GM10266 (cell line): ENCODE results near the gene RPL13.

ENCODE experiments used
- DNase-seq: peaks from one replicate; pipeline ENCODE4 v3.0.0; 2012; ENCODE audit errors: extremely low spot score
- CTCF ChIP-seq: IDR thresholded peaks from 2 replicates; pipeline ENCODE4 v1.5.1; 2012; ENCODE audit warnings: mild to moderate bottlenecking, low read depth; ENCODE audit not compliant: control insufficient read depth, insufficient read depth; ENCODE audit errors: missing control alignments

The RPL13 gene

GRCh38 chr16:89555780-89556179 lies 4.7 kb upstream of the RPL13 start:
- TF ChIP-seq CTCF: no peak
- no peak for DNase-seq

DNA sequence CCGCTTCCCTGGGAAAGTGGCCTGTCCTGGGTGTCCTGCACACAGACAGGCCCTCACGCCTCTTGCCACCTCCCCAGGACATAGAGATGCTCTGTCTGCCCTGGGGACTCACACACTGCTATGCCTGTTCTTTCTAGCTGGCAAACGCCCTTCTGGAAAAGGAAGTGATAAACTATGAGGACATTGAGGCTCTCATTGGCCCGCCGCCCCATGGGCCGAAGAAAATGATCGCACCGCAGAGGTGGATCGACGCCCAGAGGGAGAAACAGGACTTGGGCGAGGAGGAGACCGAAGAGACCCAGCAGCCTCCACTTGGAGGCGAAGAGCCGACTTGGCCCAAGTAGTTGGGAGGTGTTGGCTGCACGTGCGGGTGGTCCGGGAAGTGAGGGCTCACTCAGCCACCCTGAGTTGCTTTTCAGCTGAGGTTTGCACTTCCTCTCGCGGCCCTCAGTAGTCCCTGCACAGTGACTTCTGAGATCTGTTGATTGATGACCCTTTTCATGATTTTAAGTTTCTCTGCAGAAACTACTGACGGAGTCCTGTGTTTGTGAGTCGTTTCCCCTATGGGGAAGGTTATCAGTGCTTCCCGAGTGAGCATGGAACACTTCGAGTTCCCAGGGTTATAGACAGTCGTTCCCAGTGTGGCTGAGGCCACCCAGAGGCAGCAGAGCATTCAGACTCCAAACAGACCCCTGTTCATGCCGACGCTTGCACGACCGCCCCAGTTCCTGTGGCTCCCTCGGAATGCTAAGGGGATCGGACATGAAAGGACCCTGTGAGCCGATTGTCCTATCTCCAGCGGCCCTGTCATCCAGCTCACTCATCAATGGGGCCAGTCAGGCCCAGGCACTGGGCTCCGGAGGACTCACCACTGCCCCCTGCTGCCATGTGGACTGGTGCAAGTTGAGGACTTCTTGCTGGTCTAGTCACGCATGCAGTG lies 3.5 kb upstream of the RPL13 start:
- peak; percentile 85 for DNase-seq

DNA sequence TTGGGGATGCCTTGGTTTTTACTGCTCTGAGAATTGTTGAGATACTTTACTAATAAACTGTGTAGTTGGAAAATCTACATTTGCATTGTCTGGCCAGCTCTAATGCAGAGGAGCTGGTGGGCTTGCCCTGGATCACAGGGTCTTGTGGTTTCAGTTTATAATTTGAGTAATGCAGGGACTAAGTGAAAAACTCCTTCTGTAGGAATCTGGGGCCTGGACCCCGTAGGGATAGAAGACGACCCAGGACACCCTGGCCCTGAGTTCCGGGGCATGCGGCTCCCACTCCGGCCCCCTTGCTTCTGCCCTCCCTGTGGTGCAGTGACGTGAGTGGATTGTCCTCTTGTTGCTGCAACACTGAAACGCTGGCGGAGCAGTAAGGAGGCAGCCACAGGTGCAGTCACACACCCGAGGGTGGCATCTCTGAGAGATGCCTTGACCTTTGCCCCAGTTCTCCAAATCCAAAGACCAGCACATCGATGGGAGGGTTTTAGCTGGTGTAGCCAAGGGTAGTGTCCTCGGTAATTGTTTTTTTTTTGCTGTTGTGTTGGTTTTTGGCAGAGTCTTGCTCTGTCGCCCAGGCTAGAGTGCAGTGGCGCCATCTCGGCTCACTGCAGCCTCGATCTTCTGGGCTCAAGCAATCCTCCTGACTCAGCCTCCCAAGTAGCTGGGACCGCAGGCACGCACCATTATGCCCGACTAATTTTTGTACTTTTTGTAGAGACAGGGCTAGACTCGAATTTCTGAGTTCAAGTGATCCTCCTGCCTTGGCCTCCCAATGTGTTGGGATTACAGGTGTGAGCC lies 2.6 kb upstream of the RPL13 start:
- TF ChIP-seq CTCF: no peak
- no peak for DNase-seq

More for the DNA sequence above, 3.5 kb upstream of the RPL13 start:
- peak; percentile 82 for TF ChIP-seq CTCF

DNA sequence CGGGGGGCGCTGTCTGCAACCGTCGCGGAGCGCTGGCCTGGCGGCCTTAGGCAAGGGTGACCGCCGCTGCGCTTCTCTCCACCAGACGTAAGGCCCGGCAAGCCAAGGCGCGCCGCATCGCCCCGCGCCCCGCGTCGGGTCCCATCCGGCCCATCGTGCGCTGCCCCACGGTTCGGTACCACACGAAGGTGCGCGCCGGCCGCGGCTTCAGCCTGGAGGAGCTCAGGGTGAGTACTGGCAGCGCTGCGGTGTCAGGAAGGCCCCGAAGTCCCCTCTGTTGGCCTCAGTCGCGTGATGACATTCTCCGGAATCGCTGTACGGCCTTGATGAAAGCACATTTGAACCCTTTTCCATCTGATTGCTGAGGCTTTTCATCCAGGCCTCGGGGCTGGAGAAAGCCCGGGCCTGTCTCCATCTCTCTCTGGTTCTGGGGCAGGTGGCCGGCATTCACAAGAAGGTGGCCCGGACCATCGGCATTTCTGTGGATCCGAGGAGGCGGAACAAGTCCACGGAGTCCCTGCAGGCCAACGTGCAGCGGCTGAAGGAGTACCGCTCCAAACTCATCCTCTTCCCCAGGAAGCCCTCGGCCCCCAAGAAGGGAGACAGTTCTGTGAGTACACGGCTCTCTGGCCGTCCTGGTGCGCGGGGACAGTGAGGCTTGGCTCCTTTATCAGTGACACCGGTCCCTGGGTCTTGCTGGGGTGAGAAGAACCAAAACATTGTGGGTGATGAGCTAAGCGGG lies 831 bp downstream of the RPL13 start:
- no peak for DNase-seq

DNA sequence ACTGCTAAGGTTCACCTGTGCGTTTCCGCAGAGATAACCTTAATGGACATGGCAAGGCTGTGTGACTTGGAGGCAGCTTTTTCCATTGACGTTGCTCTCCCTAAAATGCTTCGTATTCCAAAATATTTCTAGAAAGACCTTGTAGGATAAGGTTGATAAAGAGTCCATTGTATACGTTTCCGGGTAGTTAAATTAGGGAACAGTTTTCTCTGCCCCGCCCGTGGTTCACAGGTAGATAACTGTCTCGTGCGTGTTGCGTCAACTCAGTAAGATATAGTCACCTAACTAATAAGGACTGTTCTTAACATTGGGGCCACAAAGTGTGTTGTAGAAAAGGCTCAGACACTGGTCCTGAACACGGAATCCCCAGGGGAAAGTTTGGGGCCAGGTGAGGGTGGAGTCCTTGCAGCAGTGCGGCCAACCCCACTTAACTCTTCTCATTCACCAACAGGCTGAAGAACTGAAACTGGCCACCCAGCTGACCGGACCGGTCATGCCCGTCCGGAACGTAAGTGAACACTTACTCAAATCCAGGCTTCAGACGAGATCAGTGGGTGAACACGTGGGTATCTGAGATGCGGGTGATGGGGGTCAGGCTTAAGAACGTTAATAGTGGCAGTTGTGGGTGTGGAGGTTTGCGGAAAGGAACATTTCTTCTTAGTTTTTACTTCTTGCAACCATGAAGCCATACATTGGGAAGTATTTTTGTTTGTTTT lies 1.6 kb downstream of the RPL13 start:
- TF ChIP-seq CTCF: no peak

More for the DNA sequence above, 831 bp downstream of the RPL13 start:
- TF ChIP-seq CTCF: peak; percentile 22

GRCh38 chr16:89562939-89563338 lies 2.5 kb downstream of the RPL13 start:
- DNase-seq: no peak
- TF ChIP-seq CTCF: no peak

More for the DNA sequence above, 1.6 kb downstream of the RPL13 start:
- no peak for DNase-seq
